Esophagus squamous epithelium (tissue), 5 donors: ENCODE data around the gene CXCR6. TPM values are rescaled to one million over a fixed set of nuclear protein-coding genes. Genes with fewer than 3 reads are reported as not detected.

Source experiments
- DNase-seq: peaks from one replicate; lab custom pipeline; 2025; lab: John Stamatoyannopoulos, UW
- H3K27ac ChIP-seq, 4 donors: fragments of 200-600 bp; sonication (generic); one replicate each; pipeline ENCODE4 v1.5.1; 2016 to 2019; ENCODE audit warnings: mild to moderate bottlenecking in 1 of 4
- H3K27me3 ChIP-seq, 4 donors: fragments of 200-600 bp; sonication (generic); 1 replicate in 3 of 4; 2 replicates in 1 of 4; pipeline versions ENCODE4 v1.5.1 to v1.6.0; 2017 to 2021; ENCODE audit warnings: antibody characterized with exemption in 1 of 4
- H3K36me3 ChIP-seq, 3 donors: fragments of 200-600 bp; sonication (generic); one replicate each; pipeline ENCODE4 v1.5.1; 2016 to 2019
- H3K4me1 ChIP-seq, 3 donors: fragments of 200-600 bp; sonication (generic); one replicate each; pipeline ENCODE4 v1.5.1; 2017 to 2019
- H3K4me3 ChIP-seq, 4 donors: fragments of 200-600 bp; sonication (generic); 1 replicate in 3 of 4; 2 replicates in 1 of 4; pipeline ENCODE4 v1.5.1; 2016 to 2019; ENCODE audit warnings: mild to moderate bottlenecking in 2 of 4, moderate library complexity in 1 of 4
- H3K9me3 ChIP-seq, 3 donors: fragments of 200-600 bp; sonication (generic); one replicate each; pipeline ENCODE4 v1.5.1; 2016 to 2019
- CTCF ChIP-seq, 6 experiments: fragments of 450-650 bp in 4 of 6; fragments of 200-600 bp in 2 of 6; sonication (generic) in 2 of 6; IDR thresholded peaks; one replicate each; pipeline ENCODE4 v1.5.1; 2016 to 2019; ENCODE audit warnings: antibody characterized with exemption in 6 of 6, mild to moderate bottlenecking in 4 of 6, moderate library complexity in 4 of 6
- POLR2A ChIP-seq, 4 donors: fragments of 450-650 bp; IDR thresholded peaks; one replicate each; pipeline ENCODE4 v1.6.1; 2017; ENCODE audit warnings: antibody characterized with exemption in 4 of 4, mild to moderate bottlenecking in 4 of 4, moderate library complexity in 3 of 4
- WGBS, 2 donors: methylation state at CpG; one replicate each; pipeline ENCODE4 v1.1.5; 2018; 5-methylcytosine and 5-hydroxymethylcytosine counted together
- intact Hi-C: fragments of 100-400 bp; cut with DNase I; formaldehyde crosslinking; loops from one replicate; pipeline ENCODE4 v1.15.0; 2022
- total RNA-seq, 4 donors: library from RNA; depleted of rRNA; stranded (reverse); fragments of >200 nt; gene quantifications; one replicate each; pipeline ENCODE4 v1.1.0, GENCODE V29; 2016
- donor health status: DM: yes; HTN: yes; CAD: no.

Gene CXCR6
- total RNA-seq, 4 donors from 2014 or later = 1.7 to 12.0 (median 4.4) TPM

DNA sequence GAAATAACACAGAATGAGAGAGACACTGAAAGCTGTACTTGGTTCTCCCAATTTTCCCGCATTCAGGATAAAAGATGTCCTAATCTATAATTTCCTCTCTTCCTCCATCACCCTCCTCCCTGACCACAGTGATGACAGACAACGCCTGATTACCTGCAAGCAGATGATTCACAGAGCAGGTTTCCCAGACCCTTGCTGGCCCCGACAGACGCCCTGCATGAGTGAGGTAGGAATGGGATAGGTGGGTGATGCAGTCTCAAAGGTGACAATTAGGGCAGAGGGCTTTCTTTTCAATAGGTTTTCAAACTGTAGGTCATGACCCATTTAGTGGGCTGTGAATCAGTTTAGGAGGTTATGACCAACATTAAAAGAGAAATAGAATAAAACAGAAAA lies 5.2 kb upstream of the CXCR6 start:
- Histone ChIP-seq H3K4me3 (no peak overlapping the region), H3K27ac (no peak overlapping the region), H3K9me3 (no peaks in the 10 kb centered on the region), H3K36me3 (peaks cover 8 to 61% (median 16%) of the 10 kb centered on the region in 3 donors), H3K27me3 (no peaks in the 10 kb centered on the region), H3K4me1 (peaks cover 0 to 27% (median 5%) of the 10 kb centered on the region in 3 donors)
- intact Hi-C loops = loop anchor here (2.0 kb wide), 1 partner anchor 141 kb away; no protein-coding TSS in a partner anchor
- no peak for TF ChIP-seq POLR2A (IDR thresholded peaks at IDR 0.05)
- TF ChIP-seq CTCF (IDR thresholded peaks at IDR 0.05) = no peak
- 98 to 100% methylated on average over 4 of the region's 4 CpGs for WGBS, 2 donors
- no peak for DNase-seq

DNA sequence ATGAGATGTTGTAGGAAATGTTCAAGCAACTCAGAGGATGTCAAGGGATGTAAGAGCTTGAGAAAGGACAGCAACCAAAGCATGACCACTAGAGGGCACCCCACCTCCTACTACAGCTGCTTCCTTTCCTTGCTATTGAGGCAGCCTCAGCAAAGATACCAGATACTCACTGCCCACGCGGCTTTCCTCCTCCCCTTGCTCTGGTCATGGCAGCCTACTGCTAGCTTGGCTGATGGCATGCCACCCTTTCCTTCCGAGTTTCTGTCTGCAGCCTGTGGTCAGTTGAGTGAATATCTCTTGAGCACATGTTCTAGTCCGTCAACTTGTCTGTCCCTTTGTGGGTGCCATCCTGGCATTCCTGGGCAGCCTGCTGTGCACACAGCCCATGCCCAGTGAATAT lies 4.4 kb upstream of the CXCR6 start:
- Histone ChIP-seq H3K4me3 (no peak overlapping the region), H3K36me3 (peaks cover 8 to 60% (median 15%) of the 10 kb centered on the region in 3 donors), H3K27me3 (no peaks in the 10 kb centered on the region), H3K9me3 (no peaks in the 10 kb centered on the region), H3K4me1 (peaks cover 0 to 27% (median 5%) of the 10 kb centered on the region in 3 donors), H3K27ac (no peak overlapping the region)
- intact Hi-C loops = loop anchor here (2.0 kb wide), 1 partner anchor 140 kb away; no protein-coding TSS in a partner anchor
- WGBS, 2 donors = 11 to 24% methylated on average over 4 of the region's 4 CpGs
- DNase-seq = peak; percentile 29
- TF ChIP-seq POLR2A (IDR thresholded peaks at IDR 0.05) = no peak
- TF ChIP-seq CTCF (IDR thresholded peaks at IDR 0.05) = peak; percentile 83 to 92 (median 86)

GRCh38 chr3:45939341-45939771 lies 3.9 kb upstream of the CXCR6 start:
- no peak for TF ChIP-seq CTCF (IDR thresholded peaks at IDR 0.05)
- TF ChIP-seq POLR2A (IDR thresholded peaks at IDR 0.05) = no peak
- H3K36me3 ChIP-seq = peaks cover 8 to 55% (median 15%) of the 10 kb centered on the region in 3 donors
- intact Hi-C loops = loop anchor here (2.0 kb wide), 1 partner anchor 139 kb away; no protein-coding TSS in a partner anchor
- WGBS, 2 donors = 21 to 38% methylated on average over 4 to 5 of the region's 5 CpGs
- no peaks in the 10 kb centered on the region for H3K27me3 ChIP-seq
- no peak for DNase-seq
- H3K9me3 ChIP-seq = no peaks in the 10 kb centered on the region
- H3K4me1 ChIP-seq = peaks cover 0 to 27% (median 5%) of the 10 kb centered on the region in 3 donors
- H3K4me3 ChIP-seq = no peak overlapping the region
- no peak overlapping the region for H3K27ac ChIP-seq

DNA sequence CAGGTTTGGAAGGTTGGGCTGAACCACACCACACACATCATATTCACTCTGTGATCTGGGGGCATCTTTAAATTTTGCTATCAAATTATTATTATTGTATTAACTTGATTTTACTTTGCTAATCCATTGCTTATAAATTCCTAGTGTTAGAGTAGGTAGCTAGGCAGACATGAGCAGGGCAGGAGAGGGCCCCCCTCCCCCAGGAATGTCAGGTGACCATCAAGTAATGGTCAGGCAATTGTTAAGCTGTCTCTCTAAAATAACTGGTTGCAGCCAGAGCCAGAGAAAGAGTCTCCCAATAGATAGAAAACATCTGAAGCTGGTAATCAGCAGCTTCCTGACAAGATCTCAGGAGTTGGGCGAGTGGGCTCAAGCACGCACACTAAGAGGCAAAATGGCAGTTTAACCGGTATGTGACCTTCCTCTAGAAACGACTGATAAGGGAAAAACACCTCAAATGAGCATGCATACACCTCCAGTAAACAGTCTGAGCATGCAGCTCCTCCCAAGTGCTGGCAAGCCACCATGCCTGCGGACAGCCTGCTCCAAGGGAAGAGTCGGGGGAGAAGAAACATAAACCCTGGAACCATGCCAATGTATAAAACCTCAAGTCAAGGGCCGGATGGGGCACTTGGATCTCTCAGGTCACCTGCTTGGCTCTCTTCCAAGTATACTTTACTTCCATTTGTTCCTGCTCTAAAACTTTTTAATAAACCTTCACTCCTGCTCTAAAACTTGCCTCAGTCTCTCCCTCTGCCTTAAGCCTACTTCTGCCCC lies 3.1 kb upstream of the CXCR6 start:
- H3K4me3 ChIP-seq = no peak overlapping the region
- no peak for TF ChIP-seq CTCF (IDR thresholded peaks at IDR 0.05)
- no peak for TF ChIP-seq POLR2A (IDR thresholded peaks at IDR 0.05)
- H3K4me1 ChIP-seq = peaks cover 0 to 27% (median 5%) of the 10 kb centered on the region in 3 donors
- no peak for DNase-seq
- no peaks in the 10 kb centered on the region for H3K9me3 ChIP-seq
- H3K27ac ChIP-seq = no peak overlapping the region
- intact Hi-C loops = no loop called here
- WGBS, 2 donors = 75 to 77% methylated on average over 7 of the region's 7 CpGs
- peaks cover 4 to 53% (median 11%) of the 10 kb centered on the region in 3 donors for H3K36me3 ChIP-seq
- H3K27me3 ChIP-seq = no peaks in the 10 kb centered on the region

- TF ChIP-seq CTCF (IDR thresholded peaks at IDR 0.05) (no peak), POLR2A (IDR thresholded peaks at IDR 0.05) (no peak)
- H3K36me3 ChIP-seq = peaks cover 4 to 53% (median 7%) of the 10 kb centered on the region in 3 donors
- no peaks in the 10 kb centered on the region for H3K9me3 ChIP-seq
- WGBS, 2 donors = 89 to 95% methylated on average over 6 of the region's 6 CpGs
- intact Hi-C loops = no loop called here
- no peak for DNase-seq
- no peaks in the 10 kb centered on the region for H3K27me3 ChIP-seq
- no peak overlapping the region for H3K4me3 ChIP-seq
- H3K27ac ChIP-seq = no peak overlapping the region
- peaks cover 0 to 27% (median 5%) of the 10 kb centered on the region in 3 donors for H3K4me1 ChIP-seq
These were observed 2.4 kb upstream of the CXCR6 start for GRCh38 chr3:45940781-45941365.
